ENCODE data around the gene RASAL1.

Gene RASAL1

GRCh38 chr12:113070117-113070906 is 65.2 kb downstream of the RASAL1 start:
- no peak for DNase-seq

- no peak for DNase-seq
These were observed 65.8 kb downstream of the RASAL1 start for GRCh38 chr12:113069751-113070116.

- DNase-seq, result no peak
These were observed 66.4 kb downstream of the RASAL1 start for GRCh38 chr12:113069149-113069548.

GRCh38 chr12:113067987-113068935 is 67.3 kb downstream of the RASAL1 start:
- DNase-seq, result no peak

- no peak for DNase-seq
These were observed 68.7 kb downstream of the RASAL1 start for GRCh38 chr12:113066813-113067400.

GRCh38 chr12:113065126-113066007 is 70.2 kb downstream of the RASAL1 start:
- DNase-seq, result no peak

GRCh38 chr12:113064395-113065125 is 71.0 kb downstream of the RASAL1 start:
- no peak for DNase-seq

GRCh38 chr12:113063396-113064350 is 71.9 kb downstream of the RASAL1 start:
- no peak for DNase-seq

GRCh38 chr12:113062502-113063395 is 72.8 kb downstream of the RASAL1 start:
- DNase-seq, result no peak

- no peak for DNase-seq
These were observed 74.4 kb downstream of the RASAL1 start for GRCh38 chr12:113061061-113061694.

- no peak for DNase-seq
These were observed 75.1 kb downstream of the RASAL1 start for GRCh38 chr12:113060336-113060960.

- DNase-seq, result no peak
These were observed 76.4 kb downstream of the RASAL1 start for GRCh38 chr12:113059071-113059595.

GRCh38 chr12:113058553-113058952 is 77.0 kb downstream of the RASAL1 start:
- DNase-seq, result no peak

- DNase-seq, result no peak
These were observed 77.7 kb downstream of the RASAL1 start for GRCh38 chr12:113057565-113058485.

GRCh38 chr12:113056631-113057488 is 78.7 kb downstream of the RASAL1 start, which contains the start of gene DTX1:
DTX1 (plus strand) TSS chr12:113056730; CDS start chr12:113058193, 1,463 bp downstream.
- DNase-seq, result no peak

GRCh38 chr12:113056381-113056630 is 79.3 kb downstream of the RASAL1 start:
- DNase-seq, result no peak
